Measurements from ENCODE around the gene CTNND1. TPM values are rescaled to one million over a fixed set of nuclear protein-coding genes. Genes with fewer than 3 reads are reported as not detected.

CTNND1 gene
- total RNA-seq, 1 experiment from 2014 or later: 225 TPM

DNA sequence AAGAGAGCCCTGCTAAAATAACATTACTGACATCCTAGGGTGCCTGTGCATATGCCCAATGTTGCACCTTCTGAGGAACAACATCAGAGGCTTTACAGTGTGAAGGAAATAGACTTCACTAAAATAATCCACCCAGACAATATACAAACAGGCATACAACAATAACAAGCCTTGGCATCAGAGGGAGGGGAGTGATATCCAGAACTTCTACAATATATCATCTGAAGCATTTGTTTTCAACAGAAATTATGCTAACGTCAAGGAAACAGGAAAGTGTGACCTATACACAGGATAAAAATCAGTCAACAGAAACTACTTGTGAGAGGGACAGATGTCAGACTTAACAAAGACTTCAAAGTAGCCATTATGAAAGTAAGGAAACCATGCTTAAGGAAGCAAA lies 81.3 kb downstream of the CTNND1 start:
- ChIA-PET POLR2A (no interaction called here), CTCF (no interaction called here)
- Mint-ChIP-seq H3K36me3 (ENCODE audit: insufficient read depth, unreplicated experiment) (no peaks in the 10 kb centered on the region), H3K27ac (ENCODE audit: unreplicated experiment) (no peak overlapping the region), H3K27me3 (ENCODE audit: insufficient read depth, unreplicated experiment) (no peaks in the 10 kb centered on the region), H3K4me3 (ENCODE audit: unreplicated experiment) (no peak overlapping the region), H3K4me1 (ENCODE audit: low read depth, unreplicated experiment) (no peaks in the 10 kb centered on the region), H3K9me3 (ENCODE audit: unreplicated experiment) (no peaks in the 10 kb centered on the region)
- no peaks in the 10 kb centered on the region for H3K36me3 ChIP-seq (ENCODE audit: control insufficient read depth, insufficient read depth, low read length)
- no TSS peak for BruUV-seq (replicated peaks)
- no peak for DNase-seq
- H3K27me3 ChIP-seq (replicated peaks; ENCODE audit: control insufficient read depth, insufficient read depth, low read length): 0 out of 2 replicates have a peak, but pooled peaks cover 1% of the 10 kb centered on the region
- H3K9me3 ChIP-seq: no peaks in the 10 kb centered on the region
- H3K4me1 ChIP-seq: no peaks in the 10 kb centered on the region
- no peak overlapping the region for H3K4me3 ChIP-seq (ENCODE audit: low read depth, low read length)
- TF ChIP-seq, protein P1, sequence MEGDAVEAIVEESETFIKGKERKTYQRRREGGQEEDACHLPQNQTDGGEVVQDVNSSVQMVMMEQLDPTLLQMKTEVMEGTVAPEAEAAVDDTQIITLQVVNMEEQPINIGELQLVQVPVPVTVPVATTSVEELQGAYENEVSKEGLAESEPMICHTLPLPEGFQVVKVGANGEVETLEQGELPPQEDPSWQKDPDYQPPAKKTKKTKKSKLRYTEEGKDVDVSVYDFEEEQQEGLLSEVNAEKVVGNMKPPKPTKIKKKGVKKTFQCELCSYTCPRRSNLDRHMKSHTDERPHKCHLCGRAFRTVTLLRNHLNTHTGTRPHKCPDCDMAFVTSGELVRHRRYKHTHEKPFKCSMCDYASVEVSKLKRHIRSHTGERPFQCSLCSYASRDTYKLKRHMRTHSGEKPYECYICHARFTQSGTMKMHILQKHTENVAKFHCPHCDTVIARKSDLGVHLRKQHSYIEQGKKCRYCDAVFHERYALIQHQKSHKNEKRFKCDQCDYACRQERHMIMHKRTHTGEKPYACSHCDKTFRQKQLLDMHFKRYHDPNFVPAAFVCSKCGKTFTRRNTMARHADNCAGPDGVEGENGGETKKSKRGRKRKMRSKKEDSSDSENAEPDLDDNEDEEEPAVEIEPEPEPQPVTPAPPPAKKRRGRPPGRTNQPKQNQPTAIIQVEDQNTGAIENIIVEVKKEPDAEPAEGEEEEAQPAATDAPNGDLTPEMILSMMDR (IDR thresholded peaks at IDR 0.05; ENCODE audit: insufficient read depth in 1 of 2, low read depth in 1 of 2, low read length in 1 of 2, severe bottlenecking in 1 of 2, unreplicated experiment in 1 of 2): no peak
- intact Hi-C loops (cut with micrococcal nuclease; ENCODE audit: unreplicated experiment): loop anchor here (5.0 kb wide), 1 partner anchor 669 kb away; no protein-coding TSS in a partner anchor

DNA sequence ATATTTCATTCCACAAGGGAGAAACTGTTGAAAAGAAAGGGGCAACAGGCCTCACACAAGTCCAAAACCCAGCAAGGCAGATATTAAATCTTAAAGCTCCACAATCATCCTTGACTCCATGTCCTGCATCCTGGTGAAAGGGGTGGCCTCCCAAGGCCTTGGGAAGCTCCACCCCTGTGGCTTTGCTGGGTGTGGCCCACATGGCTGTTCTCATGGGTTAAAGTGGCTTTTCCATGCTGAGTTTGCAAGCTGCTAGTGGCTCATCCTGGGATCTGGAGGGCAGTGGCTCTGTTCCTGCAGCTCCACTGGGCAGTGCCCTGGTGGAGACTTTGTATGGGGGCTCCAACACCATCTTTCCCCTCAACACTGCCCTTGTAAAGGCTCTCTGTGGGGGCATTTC lies 106.4 kb downstream of the CTNND1 start:
- no peaks in the 10 kb centered on the region for H3K4me1 Mint-ChIP-seq (ENCODE audit: low read depth, unreplicated experiment)
- no peak for DNase-seq
- Histone ChIP-seq H3K9me3 (no peaks in the 10 kb centered on the region), H3K4me1 (no peaks in the 10 kb centered on the region), H3K4me3 (ENCODE audit: low read depth, low read length) (no peak overlapping the region), H3K27me3 (replicated peaks; ENCODE audit: control insufficient read depth, insufficient read depth, low read length) (no peaks in the 10 kb centered on the region; the same call in none of the 2 replicates), H3K36me3 (ENCODE audit: control insufficient read depth, insufficient read depth, low read length) (no peaks in the 10 kb centered on the region)
- no TSS peak for BruUV-seq (replicated peaks)
- no peaks in the 10 kb centered on the region for H3K36me3 Mint-ChIP-seq (ENCODE audit: insufficient read depth, unreplicated experiment)
- H3K4me3 Mint-ChIP-seq (ENCODE audit: unreplicated experiment): no peak overlapping the region
- no peak overlapping the region for H3K27ac Mint-ChIP-seq (ENCODE audit: unreplicated experiment)
- no peaks in the 10 kb centered on the region for H3K9me3 Mint-ChIP-seq (ENCODE audit: unreplicated experiment)
- peaks cover 6% of the 10 kb centered on the region for H3K27me3 Mint-ChIP-seq (ENCODE audit: insufficient read depth, unreplicated experiment)
- CTCF ChIA-PET: no interaction called here
- intact Hi-C loops (cut with micrococcal nuclease; ENCODE audit: unreplicated experiment): no loop called here
- TF ChIP-seq, protein P1 (IDR thresholded peaks at IDR 0.05; ENCODE audit: insufficient read depth in 1 of 2, low read depth in 1 of 2, low read length in 1 of 2, severe bottlenecking in 1 of 2, unreplicated experiment in 1 of 2): no peak
- POLR2A ChIA-PET: no interaction called here

DNA sequence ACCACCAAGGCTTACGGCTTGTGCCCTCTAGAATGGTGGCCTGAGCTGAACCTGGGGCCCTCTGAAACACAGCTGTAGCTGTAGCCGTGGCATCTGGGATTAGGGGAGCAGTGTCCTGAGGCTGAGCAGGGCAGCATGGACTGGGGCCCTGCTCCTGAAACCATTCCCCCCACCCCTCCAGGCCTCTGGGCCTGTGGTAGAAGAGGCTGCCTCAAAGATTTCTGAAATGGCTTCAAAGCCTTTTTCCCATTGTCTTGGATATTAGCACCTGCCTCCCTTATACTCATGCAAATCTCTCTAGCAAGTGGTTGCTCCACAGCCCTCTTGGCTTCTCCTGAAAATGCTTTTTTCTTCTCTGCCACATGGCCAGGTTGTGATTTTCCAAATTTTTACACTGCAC lies 106.9 kb downstream of the CTNND1 start:
- no peak overlapping the region for H3K4me3 ChIP-seq (ENCODE audit: low read depth, low read length)
- Mint-ChIP-seq H3K27me3 (ENCODE audit: insufficient read depth, unreplicated experiment) (peaks cover 6% of the 10 kb centered on the region), H3K4me3 (ENCODE audit: unreplicated experiment) (no peak overlapping the region), H3K9me3 (ENCODE audit: unreplicated experiment) (no peaks in the 10 kb centered on the region), H3K36me3 (ENCODE audit: insufficient read depth, unreplicated experiment) (no peaks in the 10 kb centered on the region), H3K4me1 (ENCODE audit: low read depth, unreplicated experiment) (no peaks in the 10 kb centered on the region), H3K27ac (ENCODE audit: unreplicated experiment) (no peak overlapping the region)
- H3K4me1 ChIP-seq: no peaks in the 10 kb centered on the region
- intact Hi-C loops (cut with micrococcal nuclease; ENCODE audit: unreplicated experiment): no loop called here
- no peaks in the 10 kb centered on the region; the same call in none of the 2 replicates for H3K27me3 ChIP-seq (replicated peaks; ENCODE audit: control insufficient read depth, insufficient read depth, low read length)
- POLR2A ChIA-PET: no interaction called here
- CTCF ChIA-PET: no interaction called here
- BruUV-seq (replicated peaks): no TSS peak
- DNase-seq: no peak
- TF ChIP-seq, protein P1 (IDR thresholded peaks at IDR 0.05; ENCODE audit: insufficient read depth in 1 of 2, low read depth in 1 of 2, low read length in 1 of 2, severe bottlenecking in 1 of 2, unreplicated experiment in 1 of 2): no peak
- no peaks in the 10 kb centered on the region for H3K36me3 ChIP-seq (ENCODE audit: control insufficient read depth, insufficient read depth, low read length)
- H3K9me3 ChIP-seq: no peaks in the 10 kb centered on the region

Other genes starting within 250 kb of the CTNND1 start
- gene SLC43A1, start 246.1 kb upstream of the CTNND1 start, total RNA-seq (2022): 71.7 and 80.5 TPM in 2 replicates
- 102 and 103 TPM in 2 replicates for gene TIMM10, start 231.0 kb upstream of the CTNND1 start, total RNA-seq (2022)
- 0.18 TPM in 1 of 2 replicates, not detected in the other for gene SMTNL1, start 224.2 kb upstream of the CTNND1 start, total RNA-seq (2022)
- gene UBE2L6, start 194.1 kb upstream of the CTNND1 start, total RNA-seq (2022): 16.7 and 20.2 TPM in 2 replicates
- gene SERPING1, start 164.1 kb upstream of the CTNND1 start, total RNA-seq (2022): 3.2 and 3.8 TPM in 2 replicates
- gene YPEL4, start 111.9 kb upstream of the CTNND1 start, total RNA-seq (2022): 0.32 TPM in 1 of 2 replicates, not detected in the other
- 21.0 and 22.1 TPM in 2 replicates for gene CLP1, start 104.0 kb upstream of the CTNND1 start, total RNA-seq (2022)
- gene ZDHHC5, start 93.7 kb upstream of the CTNND1 start, total RNA-seq (2022): 66.0 and 72.2 TPM in 2 replicates
- 29.2 and 29.7 TPM in 2 replicates for gene MED19, start 49.6 kb upstream of the CTNND1 start, total RNA-seq (2022)
- gene TMX2, start 49.2 kb upstream of the CTNND1 start, total RNA-seq (2022): 150 and 152 TPM in 2 replicates
- 174 and 175 TPM in 2 replicates for gene SELENOH, start 20.3 kb upstream of the CTNND1 start, total RNA-seq (2022)
- not detected in 2 replicates for gene BTBD18, start 10.0 kb upstream of the CTNND1 start, total RNA-seq (2022)